ENCODE data around the gene ANXA11. TPM values are rescaled to one million over a fixed set of nuclear protein-coding genes. Genes with fewer than 3 reads are reported as not detected.
A peak's percentile ranks its signal among the peaks of the same experiment; 100 is the strongest.
"Not testable (repeated sequence)": the region's sequence is repeated elsewhere in the genome, so short reads cannot be mapped to it uniquely, and the experiment has no call there.

Gene ANXA11
- total RNA-seq, 4 donors from 2014 or later = 77.5 to 106 (median 90.8) TPM

DNA sequence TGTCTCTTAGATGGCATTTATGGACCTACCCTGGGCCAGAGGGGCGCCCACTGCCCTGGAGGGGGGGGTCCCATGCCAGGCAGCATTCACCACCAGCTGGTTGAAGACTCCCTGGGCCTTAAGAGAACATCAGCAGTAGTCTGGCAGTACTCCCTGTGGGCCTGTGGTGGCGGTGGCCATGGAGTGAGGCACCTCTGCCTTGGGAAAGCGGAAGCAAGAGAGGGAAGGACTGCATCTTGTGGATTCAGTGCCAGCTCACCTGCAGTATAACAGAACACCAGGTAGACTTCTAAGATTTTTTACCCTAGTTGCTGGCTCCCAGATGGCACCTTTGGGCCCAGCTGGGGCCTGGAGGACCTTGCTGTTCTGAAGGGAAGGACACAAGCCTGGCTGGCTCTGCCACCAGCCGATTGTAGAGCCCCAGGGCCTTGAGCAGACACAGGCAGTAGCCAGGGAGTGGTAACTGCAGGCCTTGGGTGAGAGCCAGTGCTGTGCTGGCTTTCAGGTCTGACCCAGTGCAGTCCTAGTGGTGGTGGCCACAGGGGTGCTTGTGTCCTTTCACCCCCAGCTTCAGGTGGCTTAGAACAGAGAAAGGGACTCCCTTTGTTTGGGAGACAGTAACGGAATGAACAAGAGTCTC, 57.1 kb downstream of the ANXA11 start:
- intact Hi-C loops (cut with DNase I) = loop anchor here (10.0 kb wide), 1 partner anchor 773 kb away; no protein-coding TSS in a partner anchor
- Histone ChIP-seq H3K9me3 (no peaks in the 10 kb centered on the region), H3K27me3 (no peaks in the 10 kb centered on the region), H3K4me3 (replicated peaks in 1 of 3) (no peak overlapping the region), H3K36me3 (peaks cover 0 to 3% of the 10 kb centered on the region in 2 donors), H3K27ac (no peak overlapping the region), H3K4me1 (peaks cover 10 to 12% of the 10 kb centered on the region in 2 donors)
- TF ChIP-seq, protein P1, sequence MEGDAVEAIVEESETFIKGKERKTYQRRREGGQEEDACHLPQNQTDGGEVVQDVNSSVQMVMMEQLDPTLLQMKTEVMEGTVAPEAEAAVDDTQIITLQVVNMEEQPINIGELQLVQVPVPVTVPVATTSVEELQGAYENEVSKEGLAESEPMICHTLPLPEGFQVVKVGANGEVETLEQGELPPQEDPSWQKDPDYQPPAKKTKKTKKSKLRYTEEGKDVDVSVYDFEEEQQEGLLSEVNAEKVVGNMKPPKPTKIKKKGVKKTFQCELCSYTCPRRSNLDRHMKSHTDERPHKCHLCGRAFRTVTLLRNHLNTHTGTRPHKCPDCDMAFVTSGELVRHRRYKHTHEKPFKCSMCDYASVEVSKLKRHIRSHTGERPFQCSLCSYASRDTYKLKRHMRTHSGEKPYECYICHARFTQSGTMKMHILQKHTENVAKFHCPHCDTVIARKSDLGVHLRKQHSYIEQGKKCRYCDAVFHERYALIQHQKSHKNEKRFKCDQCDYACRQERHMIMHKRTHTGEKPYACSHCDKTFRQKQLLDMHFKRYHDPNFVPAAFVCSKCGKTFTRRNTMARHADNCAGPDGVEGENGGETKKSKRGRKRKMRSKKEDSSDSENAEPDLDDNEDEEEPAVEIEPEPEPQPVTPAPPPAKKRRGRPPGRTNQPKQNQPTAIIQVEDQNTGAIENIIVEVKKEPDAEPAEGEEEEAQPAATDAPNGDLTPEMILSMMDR (IDR thresholded peaks at IDR 0.05) = no peak
- TF ChIP-seq POLR2A (IDR thresholded peaks at IDR 0.05) = no peak
- DNase-seq = no peak
- WGBS, 2 donors = 77 to 100% methylated on average over 3 to 4 of the region's 5 CpGs

DNA sequence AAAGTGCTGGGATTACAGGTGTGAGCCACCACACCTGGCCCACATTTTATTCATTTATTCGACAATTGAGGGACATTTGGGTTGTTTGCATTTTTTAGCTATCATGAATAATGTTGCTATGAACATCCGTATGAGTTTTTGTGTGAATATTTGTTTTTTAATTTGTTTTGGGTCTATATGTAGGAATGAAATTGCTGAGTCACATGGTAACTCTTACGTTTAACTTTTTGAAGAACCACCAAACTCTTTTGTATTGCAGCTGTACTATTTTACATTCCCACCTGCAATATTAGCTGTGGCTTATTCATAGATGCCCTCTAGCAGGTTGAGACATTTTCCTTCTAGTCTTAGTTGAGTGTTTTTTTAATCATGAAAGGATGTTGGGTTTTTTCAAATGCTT, 58.4 kb downstream of the ANXA11 start:
- DNase-seq = no peak
- Histone ChIP-seq H3K36me3 (peaks cover 0 to 3% of the 10 kb centered on the region in 2 donors), H3K27me3 (no peaks in the 10 kb centered on the region), H3K4me3 (replicated peaks in 1 of 3) (no peak overlapping the region), H3K4me1 (peaks cover 10 to 12% of the 10 kb centered on the region in 2 donors), H3K9me3 (no peaks in the 10 kb centered on the region), H3K27ac (no peak overlapping the region)
- whole genome bisulfite sequencing, 2 donors = 80 to 89% methylated on average over 3 of the region's 3 CpGs
- intact Hi-C loops (cut with DNase I) = loop anchor here (10.0 kb wide), 1 partner anchor 772 kb away; no protein-coding TSS in a partner anchor
- TF ChIP-seq, protein P1 (IDR thresholded peaks at IDR 0.05) = no peak
- TF ChIP-seq POLR2A (IDR thresholded peaks at IDR 0.05) = no peak

DNA sequence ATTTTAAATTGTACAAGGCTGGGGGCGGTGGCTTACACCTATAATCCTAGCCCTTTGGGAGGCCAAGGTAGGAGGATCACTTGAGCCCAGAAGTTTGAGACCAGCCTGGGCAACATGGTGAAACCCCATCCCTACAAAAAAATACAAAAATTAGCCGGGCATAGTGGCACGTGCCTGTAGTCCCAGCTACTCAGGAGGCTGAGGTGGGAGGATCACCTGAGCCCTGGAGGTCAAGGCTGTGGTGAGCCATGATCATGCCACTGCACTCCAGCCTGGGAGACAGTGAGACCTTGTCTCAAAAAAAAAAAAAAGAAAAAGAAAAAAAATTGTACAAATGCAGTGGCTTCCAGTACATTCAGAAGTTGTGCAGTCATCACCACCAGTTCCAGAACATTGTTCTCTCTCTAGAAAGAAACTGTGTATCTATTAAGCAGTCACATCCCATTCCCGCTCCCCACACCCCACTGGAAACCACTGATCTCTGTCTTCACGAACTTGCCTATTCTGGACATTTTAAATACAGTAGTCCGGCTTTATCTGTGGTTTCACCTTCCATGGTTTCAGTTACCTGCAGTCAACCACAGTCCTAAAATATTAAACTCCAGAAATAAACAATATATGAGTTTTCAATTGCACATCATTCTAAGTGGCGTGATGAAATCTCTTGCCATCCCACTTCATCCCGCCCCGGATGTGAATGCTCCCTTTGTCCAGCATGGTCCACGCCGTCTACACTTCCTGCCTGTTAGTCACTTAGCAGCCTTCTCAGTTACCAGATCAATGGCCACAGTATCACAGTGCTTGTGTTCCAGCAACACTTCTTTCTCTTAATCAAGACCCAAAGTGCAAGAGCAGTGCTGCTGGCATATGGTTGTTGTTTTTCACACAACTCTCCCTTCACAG, 59.7 kb downstream of the ANXA11 start:
- not testable (repeated sequence) for H3K9me3 ChIP-seq; H3K4me3 ChIP-seq (replicated peaks in 1 of 3); H3K27me3 ChIP-seq; H3K36me3 ChIP-seq; DNase-seq; H3K27ac ChIP-seq
- intact Hi-C loops (cut with DNase I) = loop anchor here (10.0 kb wide), 1 partner anchor 771 kb away; no protein-coding TSS in a partner anchor
- H3K4me1 ChIP-seq = peaks cover 10 to 12% of the 10 kb centered on the region in 2 donors
- WGBS, 2 donors = 76 to 77% methylated on average over 11 of the region's 11 CpGs

DNA sequence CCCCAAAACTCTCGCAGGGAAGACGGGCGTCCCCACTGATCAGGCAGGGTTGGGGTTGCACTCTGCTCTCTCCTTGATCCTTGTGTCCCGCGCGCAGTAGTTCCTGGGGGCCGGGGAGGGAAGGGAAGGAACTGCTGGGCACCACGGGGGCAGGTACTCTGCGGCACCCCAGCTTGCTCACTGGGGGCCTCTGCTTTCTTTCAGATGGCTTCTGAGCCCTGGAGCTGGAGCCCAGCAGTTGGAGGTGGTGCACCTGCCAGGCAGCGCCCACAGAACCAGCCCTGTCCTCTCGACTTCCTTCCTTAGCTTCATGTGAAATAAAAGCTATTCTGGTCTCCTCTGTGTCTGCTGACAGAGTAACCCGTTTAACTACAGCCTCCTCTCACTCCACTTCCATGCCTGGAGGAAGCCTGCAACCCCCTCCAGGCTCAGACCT, 60.6 kb downstream of the ANXA11 start:
- Histone ChIP-seq H3K9me3 (no peaks in the 10 kb centered on the region), H3K4me1 (peaks cover 10 to 12% of the 10 kb centered on the region in 2 donors), H3K36me3 (no peaks in the 10 kb centered on the region), H3K27me3 (no peaks in the 10 kb centered on the region), H3K4me3 (replicated peaks in 1 of 3) (no peak overlapping the region), H3K27ac (peak overlapping the region in 1 of 3 donors; percentile 15)
- no peak for DNase-seq
- 20 to 23% methylated on average over 8 to 10 of the region's 12 CpGs for WGBS, 2 donors
- TF ChIP-seq, protein P1 (IDR thresholded peaks at IDR 0.05) = no peak
- no peak for TF ChIP-seq POLR2A (IDR thresholded peaks at IDR 0.05)
- intact Hi-C loops (cut with DNase I) = loop anchor here (5.0 to 10.0 kb wide), 2 partner anchors 78 to 770 kb away; no protein-coding TSS in a partner anchor

DNA sequence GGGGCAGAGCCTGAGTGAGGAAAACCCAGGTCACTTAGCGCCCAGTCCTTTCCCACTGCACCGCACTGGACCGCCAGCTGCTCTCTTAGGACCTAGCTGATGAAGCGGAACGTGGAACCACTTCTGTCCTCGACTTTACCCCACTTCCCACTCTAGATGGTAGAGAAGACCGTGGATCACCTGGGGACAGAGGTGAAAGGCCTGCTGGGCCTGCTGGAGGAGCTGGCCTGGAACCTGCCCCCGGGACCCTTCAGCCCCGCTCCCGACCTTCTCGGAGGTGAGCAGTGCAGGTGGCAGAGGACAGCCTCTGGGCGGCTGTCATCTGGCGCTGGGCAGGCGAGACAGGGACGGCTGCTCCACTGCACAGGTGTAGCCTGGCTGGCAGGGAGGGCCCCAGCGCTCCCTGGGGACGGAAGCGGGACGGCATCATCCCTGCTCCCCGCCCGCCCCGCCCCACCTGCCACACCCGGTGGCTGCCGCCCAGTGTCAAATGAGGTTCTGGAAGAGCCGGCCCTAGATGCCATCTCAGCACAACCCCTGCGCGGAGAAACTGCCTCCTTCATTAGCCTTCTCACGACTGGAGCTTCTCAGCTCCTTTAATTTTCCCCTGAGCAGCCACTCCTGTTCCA, 61.2 kb downstream of the ANXA11 start:
- peak overlapping the region in 1 of 3 donors; percentile 15 for H3K27ac ChIP-seq
- H3K4me3 ChIP-seq (replicated peaks in 1 of 3) = no peak overlapping the region
- intact Hi-C loops (cut with DNase I) = loop anchor here (5.0 to 10.0 kb wide), 2 partner anchors 78 to 769 kb away; no protein-coding TSS in a partner anchor
- H3K36me3 ChIP-seq = no peaks in the 10 kb centered on the region
- TF ChIP-seq POLR2A (IDR thresholded peaks at IDR 0.05) = no peak
- TF ChIP-seq, protein P1 (IDR thresholded peaks at IDR 0.05) = peak in 1 of 6 experiments; percentile 42
- peak; percentile 34 to 43 for DNase-seq
- peaks cover 10 to 12% of the 10 kb centered on the region in 2 donors for H3K4me1 ChIP-seq
- no peaks in the 10 kb centered on the region for H3K27me3 ChIP-seq
- 24 to 28% methylated on average over 14 to 16 of the region's 28 CpGs for WGBS, 2 donors
- H3K9me3 ChIP-seq = no peaks in the 10 kb centered on the region

Data from thyroid gland (tissue), 4 donors.